GM12878 (cell line): Measurements from ENCODE around the gene UEVLD. TPM values are rescaled to one million over a fixed set of nuclear protein-coding genes. Genes with fewer than 3 reads are reported as not detected.

Experiments
- ATAC-seq: fragments of 200-7000 bp; cut with Tn5 transposase; 3 replicates; pipeline ENCODE4 v1.9.1; 2020; ENCODE audit warnings: mild to moderate bottlenecking, moderate library complexity
- BruUV-seq: library from RNA; stranded (reverse); fragments of 400-500 nt; replicated peaks from 2 replicates; lab custom pipeline; 2021; lab: Mats Ljungman, UMichigan
- CTCF ChIA-PET: fragments of 300-600 bp; sonication (Branson Sonifier 250); formaldehyde crosslinking; extraction: SDS; loops from one replicate; lab custom pipeline; 2021; ENCODE audit warnings: inconsistent platforms; lab: Yijun Ruan, JAX
- POLR2A ChIA-PET: fragments of 350-600 bp; formaldehyde crosslinking; extraction: SDS; loops from one replicate; lab custom pipeline; 2021; ENCODE audit warnings: inconsistent platforms; lab: Charles Lee
- RAD21 ChIA-PET: fragments of 300-600 bp; sonication (Branson Sonifier 250); formaldehyde crosslinking; loops from one replicate; lab custom pipeline; 2023; ENCODE audit warnings: antibody characterized with exemption; ENCODE audit not compliant: unreplicated experiment; lab: Charles Lee
- SMC1A ChIA-PET: fragments of 300-600 bp; sonication (Branson Sonifier 250); formaldehyde crosslinking; loops from one replicate; lab custom pipeline; 2023; ENCODE audit not compliant: unreplicated experiment, uncharacterized antibody; lab: Charles Lee
- DNase-seq: peaks from one replicate; pipeline ENCODE4 v3.0.0-alpha.2; 2011; ENCODE audit warnings: low read depth, low spot score
- FAIRE-seq: peaks from 3 replicates; lab custom pipeline; 2011; peaks lifted over from hg19 to GRCh38; lab: Jason Lieb, UNC
- H2AFZ ChIP-seq: 2 replicates; pipeline ENCODE4 v1.6.0; 2011; ENCODE audit warnings: low read depth, low read length, control low read depth; ENCODE audit not compliant: control insufficient read depth
- H3K27ac ChIP-seq: 2 replicates; pipeline ENCODE4 v1.5.1; 2011; ENCODE audit warnings: control low read depth; ENCODE audit not compliant: control insufficient read depth, insufficient read depth
- H3K27me3 ChIP-seq, 2 experiments: replicated peaks in 1 of 2; 2 replicates each; pipeline versions ENCODE4 v1.6.0 to v1.6.1; 2011; ENCODE audit warnings: low read length in 1 of 2; ENCODE audit not compliant: control insufficient read depth in 2 of 2, insufficient read depth in 2 of 2
- H3K36me3 ChIP-seq, 2 experiments: 2 replicates each; pipeline ENCODE4 v1.5.1; 2011; ENCODE audit warnings: low read length in 1 of 2; ENCODE audit not compliant: control insufficient read depth in 2 of 2, insufficient read depth in 2 of 2
- H3K4me1 ChIP-seq: 2 replicates; pipeline ENCODE4 v1.6.1; 2011; ENCODE audit warnings: mild to moderate bottlenecking, low read length, moderate library complexity, mixed read lengths; ENCODE audit not compliant: control insufficient read depth, insufficient read depth
- H3K4me2 ChIP-seq: 2 replicates; pipeline ENCODE4 v1.6.0; 2011; ENCODE audit warnings: control low read depth; ENCODE audit not compliant: control insufficient read depth, insufficient read depth
- H3K4me3 ChIP-seq: fragments of 200-600 bp; sonication (generic); 2 replicates; pipeline ENCODE4 v1.5.1; 2016
- H3K79me2 ChIP-seq: 2 replicates; pipeline ENCODE4 v1.6.0; 2011; ENCODE audit warnings: low read length; ENCODE audit not compliant: control insufficient read depth, insufficient read depth
- H3K9ac ChIP-seq: 2 replicates; pipeline ENCODE4 v1.8.0; 2011; ENCODE audit warnings: low read length, control low read depth, mixed read lengths; ENCODE audit not compliant: control insufficient read depth, insufficient read depth
- H3K9me3 ChIP-seq: replicated peaks from 3 replicates; pipeline ENCODE4 v1.5.1; 2011; ENCODE audit warnings: mild to moderate bottlenecking, low read length; ENCODE audit not compliant: control insufficient read depth, insufficient read depth
- H4K20me1 ChIP-seq: 2 replicates; pipeline ENCODE4 v1.6.0; 2011; ENCODE audit not compliant: control insufficient read depth, insufficient read depth
- CBX3 ChIP-seq: fragments of 200-600 bp; sonication (generic); IDR thresholded peaks from 2 replicates; pipeline ENCODE4 v1.6.1; 2016; ENCODE audit warnings: low read depth, borderline replicate concordance
- EGR1 ChIP-seq, 2 experiments: IDR thresholded peaks; 1 replicate in 1 of 2; 2 replicates in 1 of 2; pipeline ENCODE4 v1.6.1; 2011 to 2012; ENCODE audit warnings: low read depth in 2 of 2, low read length in 2 of 2, borderline replicate concordance in 1 of 2, mild to moderate bottlenecking in 1 of 2, moderate library complexity in 1 of 2
- PML ChIP-seq: IDR thresholded peaks from 2 replicates; pipeline ENCODE4 v1.6.1; 2012; ENCODE audit warnings: low read length, inconsistent platforms
- PRDM15 ChIP-seq: fragments of 450-650 bp; formaldehyde crosslinking; IDR thresholded peaks from 2 replicates; pipeline ENCODE4 v1.4.0; 2020; ENCODE audit warnings: mild to moderate bottlenecking, moderate library complexity
- RB1 ChIP-seq: fragments of 450-650 bp; formaldehyde crosslinking; IDR thresholded peaks from 2 replicates; pipeline ENCODE4 v1.6.1; 2017; ENCODE audit warnings: mild to moderate bottlenecking, borderline replicate concordance
- RBBP5 ChIP-seq: fragments of 200-600 bp; sonication (generic); conservative IDR thresholded peaks from 2 replicates; pipeline ENCODE4 v1.6.1; 2016
- TCF12 ChIP-seq: IDR thresholded peaks from 2 replicates; pipeline ENCODE4 v1.6.1; 2011; ENCODE audit warnings: low read depth, mild to moderate bottlenecking, low read length
- TCF3 ChIP-seq: IDR thresholded peaks from 2 replicates; pipeline ENCODE4 v1.6.1; 2012; ENCODE audit warnings: low read depth, mild to moderate bottlenecking, low read length, borderline replicate concordance; ENCODE audit not compliant: insufficient read depth
- YY1 ChIP-seq: IDR thresholded peaks from 2 replicates; pipeline ENCODE4 v1.6.1; 2011; ENCODE audit warnings: low read depth, mild to moderate bottlenecking, low read length
- ZNF622 ChIP-seq: fragments of 450-650 bp; IDR thresholded peaks from 2 replicates; pipeline ENCODE4 v1.6.1; 2017; ENCODE audit warnings: mild to moderate bottlenecking, inconsistent platforms
- WGBS: methylation state at CpG from one replicate; pipeline ENCODE4 v1.1.6; 2016; ENCODE audit warnings: low lambda C conversion rate; ENCODE audit not compliant: insufficient replicate concordance, insufficient coverage; ENCODE audit errors: missing lambda C conversion rate; 5-methylcytosine and 5-hydroxymethylcytosine counted together
- in situ Hi-C: fragments of 300-500 bp; cut with MboI; formaldehyde crosslinking; loops from 9 replicates; pipeline ENCODE4 v1.14.3; 2018; ENCODE audit warnings: mixed read lengths
- intact Hi-C: fragments of 100-400 bp; cut with micrococcal nuclease; formaldehyde crosslinking; loops from one replicate; pipeline ENCODE4 v1.14.2; 2022; ENCODE audit not compliant: unreplicated experiment
- polyA plus RNA-seq, 11 experiments: library from polyadenylated mRNA; depleted of rRNA in 4 of 11; unstranded in 6 of 11; stranded (reverse) in 5 of 11; fragments of >200 nt; fragmentation: Nextera tagmentation in 4 of 11; fragmentation: Illumina TruSeq in 1 of 11; extraction: Ambion mirVana in 4 of 11; extraction: Trizol in 1 of 11; gene quantifications; 1 replicate in 1 of 11; 2 replicates in 10 of 11; pipeline versions ENCODE4 v1.2.1 to v1.2.3, GENCODE V29; 2011 to 2016; ENCODE audit warnings: inconsistent platforms in 2 of 11, missing spikeins in 2 of 11, low read depth in 1 of 11
- total RNA-seq, 4 experiments: library from RNA; depleted of rRNA in 3 of 4; stranded (reverse); fragments of >200 nt in 3 of 4; fragmentation: Illumina TruSeq in 1 of 4; extraction: Trizol in 1 of 4; gene quantifications; 2 replicates each; pipeline versions ENCODE4 v1.2.1 to v1.2.3, GENCODE V29; 2013 to 2021

UEVLD gene
- total and polyA plus RNA-seq, 10 of the 15 experiments (the other 5 are each of a cell fraction or from before 2014, with no cell fraction given), result 6.5 to 16.3 (median 13.4) TPM

DNA sequence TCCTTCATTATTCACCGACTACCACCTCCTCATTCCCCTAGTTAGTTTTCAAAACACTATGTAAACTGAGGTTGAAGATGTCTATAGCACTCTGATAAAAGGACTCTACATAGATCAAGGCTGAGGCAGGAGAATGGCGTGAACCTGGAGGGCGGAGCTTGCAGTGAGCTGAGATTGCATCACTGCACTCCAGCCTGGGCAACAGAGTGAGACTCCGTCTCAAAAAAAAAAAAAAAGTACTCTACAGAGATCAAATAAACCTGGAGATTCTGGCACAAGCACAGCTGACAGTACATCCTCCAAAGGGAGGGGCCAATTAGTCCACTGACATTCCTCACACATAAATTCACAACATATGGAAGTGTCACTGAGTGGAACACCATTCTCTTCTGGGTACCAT is 92.8 kb downstream of the UEVLD start:
- intact Hi-C loops (no loop called here), in situ Hi-C loops (no loop called here)
- no peak for TF ChIP-seq TCF3
- TF ChIP-seq PML, result no peak
- TF ChIP-seq RBBP5, result no peak
- no peak for TF ChIP-seq YY1
- TF ChIP-seq EGR1 (IDR thresholded peaks at IDR 0.05; ENCODE audit: borderline replicate concordance in 1 of 2, low read depth in 2 of 2, low read length in 2 of 2), result no peak
- TF ChIP-seq CBX3, result no peak
- Histone ChIP-seq H3K79me2 (no peaks in the 10 kb centered on the region), H3K4me1 (no peaks in the 10 kb centered on the region), H3K4me3 (no peak overlapping the region), H3K27me3 (no peaks in the 10 kb centered on the region), H3K9me3 (no peaks in the 10 kb centered on the region), H4K20me1 (no peaks in the 10 kb centered on the region), H3K9ac (no peak overlapping the region), H3K27ac (no peak overlapping the region), H3K4me2 (no peak overlapping the region), H2AFZ (no peak overlapping the region), H3K36me3 (peaks cover 2 to 5% of the 10 kb centered on the region in 2 experiments; a peak in 2 of 4 replicates)
- ChIA-PET POLR2A (no interaction called here), CTCF (interaction anchor here (0.6 kb wide), 1 partner anchor 71 kb away, joined by 3 read pairs; no protein-coding TSS in a partner anchor), RAD21 (no interaction called here), SMC1A (no interaction called here)
- DNase-seq (no peak), FAIRE-seq (peak; percentile 79), ATAC-seq (no peak)
- WGBS, result 100% methylated on average over 3 of the region's 4 CpGs
- BruUV-seq, result no TSS peak

GRCh38 chr11:18495271-18495670 is 93.3 kb downstream of the UEVLD start:
- ATAC-seq (peak; percentile 54; the same call in 2 of the 3 replicates), FAIRE-seq (peak; percentile 49), DNase-seq (no peak)
- SMC1A ChIA-PET, result interaction anchor here (0.6 to 1.5 kb wide), 2 partner anchors 9 to 83 kb away, joined by 3 to 6 read pairs; no protein-coding TSS in a partner anchor
- Histone ChIP-seq H3K9ac (no peak overlapping the region), H3K36me3 (peaks cover 2 to 7% of the 10 kb centered on the region in 2 experiments; a peak in 2 of 4 replicates), H3K9me3 (no peaks in the 10 kb centered on the region), H3K4me3 (no peak overlapping the region), H3K27ac (no peak overlapping the region), H3K4me2 (no peak overlapping the region), H2AFZ (no peak overlapping the region), H3K4me1 (no peaks in the 10 kb centered on the region), H3K27me3 (no peaks in the 10 kb centered on the region), H3K79me2 (no peaks in the 10 kb centered on the region)
- CTCF ChIA-PET, result interaction anchor here (0.6 to 1.7 kb wide), 3 partner anchors 71 to 251 kb away, joined by 3 to 6 read pairs (median 3); no protein-coding TSS in a partner anchor
- no TSS peak for BruUV-seq
- intact Hi-C loops, result no loop called here
- POLR2A ChIA-PET, result no interaction called here
- RAD21 ChIA-PET, result no interaction called here
- in situ Hi-C loops, result no loop called here
- TF ChIP-seq ZNF622, result no peak
- TF ChIP-seq RB1, result no peak
- TF ChIP-seq TCF12, result no peak
- TF ChIP-seq PRDM15 (CRISPR knock-in tag), result no peak
- TF ChIP-seq, all 136 proteins: peak for 0
- H4K20me1 ChIP-seq, result no peaks in the 10 kb centered on the region
